GM12892 (cell line): ENCODE data around the gene ZNF888.

Source experiments
- POLR2A ChIP-seq: IDR thresholded peaks from 2 replicates; pipeline ENCODE4 v1.6.1; 2011; ENCODE audit warnings: low read depth, low read length, control low read depth
- TAF1 ChIP-seq: IDR thresholded peaks from 2 replicates; pipeline ENCODE4 v1.6.1; 2011; ENCODE audit warnings: low read depth, mild to moderate bottlenecking, control low read depth, low read length, borderline replicate concordance

- TF ChIP-seq POLR2A (no peak), TAF1 (no peak)
Observed at GRCh38 chr19:52910648-52911047, 12.6 kb downstream of the ZNF888 start.
